ENCODE measurements around the gene SLC6A6.

DNA sequence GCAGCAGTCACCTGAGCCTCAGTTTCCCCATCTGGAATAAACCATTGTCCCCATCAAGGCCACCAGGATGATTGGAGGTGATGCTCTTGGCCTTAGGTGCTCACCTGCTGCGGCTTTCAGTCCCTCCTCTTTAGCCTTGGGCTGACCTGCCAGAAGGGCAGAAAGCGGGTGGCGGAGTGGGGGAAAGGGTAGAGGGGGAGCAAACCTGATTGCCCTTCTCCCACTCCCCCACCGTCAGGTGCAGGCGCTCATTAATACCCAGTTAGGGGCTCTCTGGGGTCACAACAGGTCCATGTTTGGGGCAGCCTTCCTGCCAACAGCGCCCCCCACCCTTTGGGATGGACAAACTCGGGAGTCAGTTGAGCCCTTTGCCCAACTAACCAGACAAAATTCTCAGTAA, 87.2 kb downstream of the SLC6A6 start:
- TF ChIP-seq, protein P1, sequence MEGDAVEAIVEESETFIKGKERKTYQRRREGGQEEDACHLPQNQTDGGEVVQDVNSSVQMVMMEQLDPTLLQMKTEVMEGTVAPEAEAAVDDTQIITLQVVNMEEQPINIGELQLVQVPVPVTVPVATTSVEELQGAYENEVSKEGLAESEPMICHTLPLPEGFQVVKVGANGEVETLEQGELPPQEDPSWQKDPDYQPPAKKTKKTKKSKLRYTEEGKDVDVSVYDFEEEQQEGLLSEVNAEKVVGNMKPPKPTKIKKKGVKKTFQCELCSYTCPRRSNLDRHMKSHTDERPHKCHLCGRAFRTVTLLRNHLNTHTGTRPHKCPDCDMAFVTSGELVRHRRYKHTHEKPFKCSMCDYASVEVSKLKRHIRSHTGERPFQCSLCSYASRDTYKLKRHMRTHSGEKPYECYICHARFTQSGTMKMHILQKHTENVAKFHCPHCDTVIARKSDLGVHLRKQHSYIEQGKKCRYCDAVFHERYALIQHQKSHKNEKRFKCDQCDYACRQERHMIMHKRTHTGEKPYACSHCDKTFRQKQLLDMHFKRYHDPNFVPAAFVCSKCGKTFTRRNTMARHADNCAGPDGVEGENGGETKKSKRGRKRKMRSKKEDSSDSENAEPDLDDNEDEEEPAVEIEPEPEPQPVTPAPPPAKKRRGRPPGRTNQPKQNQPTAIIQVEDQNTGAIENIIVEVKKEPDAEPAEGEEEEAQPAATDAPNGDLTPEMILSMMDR (IDR thresholded peaks at IDR 0.05) = no peak
- TF ChIP-seq POLR2A (IDR thresholded peaks at IDR 0.05) = no peak
- no peak for TF ChIP-seq POLR2AphosphoS5 (IDR thresholded peaks at IDR 0.05)
- TF ChIP-seq EP300 (IDR thresholded peaks at IDR 0.05; ENCODE audit: low read depth) = no peak
